AG04449 (cell line): ENCODE results near the gene GRIN2A.

Experiments
- CTCF ChIA-PET: fragments of 350-600 bp; formaldehyde crosslinking; extraction: SDS; loops from one replicate; lab custom pipeline; 2021; ENCODE audit warnings: antibody characterized with exemption; lab: Yijun Ruan, JAX
- POLR2A ChIA-PET: fragments of 400-600, 350-600 bp; formaldehyde crosslinking; extraction: SDS; loops from one replicate; lab custom pipeline; 2020; ENCODE audit warnings: antibody characterized with exemption, inconsistent platforms; lab: Yijun Ruan, JAX
- DNase-seq: peaks from one replicate; pipeline ENCODE4 v3.0.0-alpha.2; 2010; ENCODE audit warnings: low read depth, low spot score
- H3K4me3 ChIP-seq: 2 replicates; pipeline ENCODE4 v1.5.1; 2011; ENCODE audit warnings: low read depth, mild to moderate bottlenecking, control low read depth, low read length
- CTCF ChIP-seq: IDR thresholded peaks from one replicate; pipeline ENCODE4 v1.5.1; 2011; ENCODE audit warnings: mild to moderate bottlenecking, moderate library complexity, low read length, control low read depth, inconsistent platforms; ENCODE audit not compliant: insufficient read depth; ENCODE audit errors: missing control alignments

The GRIN2A gene

GRCh38 chr16:10169904-10170410, 12.3 kb downstream of the GRIN2A start:
- ChIA-PET CTCF (interaction anchor here (0.6 to 1.0 kb wide), 2 partner anchors 107 to 521 kb away, joined by 3 read pairs; no protein-coding TSS in a partner anchor), POLR2A (interaction anchor here (0.6 kb wide), 1 partner anchor 597 kb away, joined by 4 read pairs; no protein-coding TSS in a partner anchor)
- no peak for DNase-seq
- H3K4me3 ChIP-seq, result no peak overlapping the region
- no peak for TF ChIP-seq CTCF

GRCh38 chr16:10169031-10169430, 13.2 kb downstream of the GRIN2A start:
- ChIA-PET POLR2A (no interaction called here), CTCF (interaction anchor here (0.9 to 1.3 kb wide), 2 partner anchors 9 to 1030 kb away, joined by 3 read pairs; no protein-coding TSS in a partner anchor)
- no peak for TF ChIP-seq CTCF
- no peak overlapping the region for H3K4me3 ChIP-seq
- DNase-seq, result no peak

GRCh38 chr16:10168258-10168657, 14.0 kb downstream of the GRIN2A start:
- no peak overlapping the region for H3K4me3 ChIP-seq
- ChIA-PET CTCF (interaction anchor here (0.8 to 1.8 kb wide), 4 partner anchors 10 to 1029 kb away, joined by 3 to 6 read pairs (median 4); partner anchors contain the start of gene GRIN2A), POLR2A (no interaction called here)
- no peak for TF ChIP-seq CTCF
- no peak for DNase-seq

GRCh38 chr16:10165643-10166042, 16.6 kb downstream of the GRIN2A start:
- no peak overlapping the region for H3K4me3 ChIP-seq
- ChIA-PET POLR2A (no interaction called here), CTCF (interaction anchor here (1.5 kb wide), 1 partner anchor 15 kb away, joined by 4 read pairs; no protein-coding TSS in a partner anchor)
- TF ChIP-seq CTCF, result no peak
- DNase-seq, result no peak

- ChIA-PET CTCF (no interaction called here), POLR2A (no interaction called here)
- no peak for TF ChIP-seq CTCF
- no peak overlapping the region for H3K4me3 ChIP-seq
- DNase-seq, result no peak
Measured at GRCh38 chr16:10162981-10163380, 19.2 kb downstream of the GRIN2A start.

- ChIA-PET CTCF (no interaction called here), POLR2A (no interaction called here)
- no peak for DNase-seq
Measured at GRCh38 chr16:10156099-10156498, 26.1 kb downstream of the GRIN2A start.

More at GRCh38 chr16:10156099-10156498, 26.1 kb downstream of the GRIN2A start:
- TF ChIP-seq CTCF, result no peak
- no peak overlapping the region for H3K4me3 ChIP-seq
